ENCODE measurements around the gene TMEM101.
A peak's percentile ranks its signal among the peaks of the same experiment; 100 is the strongest.

Gene TMEM101

DNA sequence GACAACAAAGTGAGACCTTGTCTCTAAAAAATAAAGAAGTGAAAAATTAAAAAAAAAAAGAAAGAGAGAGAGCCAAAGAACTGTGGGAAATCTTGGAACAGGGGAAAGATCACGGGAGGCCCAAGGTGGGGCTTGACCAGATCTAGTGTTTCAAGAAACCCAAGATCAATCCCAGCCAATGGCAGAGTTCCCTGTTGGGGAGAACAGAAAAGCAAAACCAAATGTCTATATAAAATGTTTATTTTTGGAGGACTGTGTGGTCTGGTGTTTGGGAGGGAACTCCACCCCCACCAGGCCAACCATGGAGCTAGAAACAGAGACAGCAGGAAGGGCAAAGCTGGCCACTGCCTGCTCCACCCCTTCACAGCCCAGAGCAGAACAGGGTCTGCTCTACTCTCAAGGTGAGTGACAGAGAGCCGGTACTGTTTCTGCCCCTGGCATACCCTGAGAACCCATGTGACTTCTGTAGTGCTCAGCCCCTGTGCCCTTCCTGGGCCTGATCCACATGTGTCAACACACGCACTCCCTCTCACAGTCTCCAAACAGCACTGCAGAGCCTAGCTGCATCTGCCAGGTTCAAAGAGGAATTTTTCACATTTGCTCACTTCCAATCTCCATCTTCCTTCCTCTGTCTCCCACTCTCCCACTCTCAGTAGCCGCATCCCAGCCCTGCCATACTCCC is 3.7 kb downstream of the TMEM101 start:
- Mint-ChIP-seq H3K36me3 (ENCODE audit: low read depth) (peaks cover 7% of the 10 kb centered on the region), H3K4me1 (ENCODE audit: low read depth) (peaks cover 30% of the 10 kb centered on the region), H3K27ac (no peak overlapping the region), H3K4me3 (no peak overlapping the region), H3K27me3 (ENCODE audit: low read depth) (peaks cover 7% of the 10 kb centered on the region), H3K9me3 (no peaks in the 10 kb centered on the region)
- DNase-seq (ENCODE audit: low spot score): no peak

GRCh38 chr17:44008205-44008909 is 6.4 kb downstream of the TMEM101 start:
- Mint-ChIP-seq H3K27me3 (ENCODE audit: low read depth) (peaks cover 22% of the 10 kb centered on the region), H3K9me3 (no peaks in the 10 kb centered on the region), H3K27ac (peak overlapping the region; percentile 32), H3K4me1 (ENCODE audit: low read depth) (peaks cover 20% of the 10 kb centered on the region), H3K4me3 (peak overlapping the region; percentile 79), H3K36me3 (ENCODE audit: low read depth) (peaks cover 4% of the 10 kb centered on the region)
- DNase-seq (ENCODE audit: low spot score): no peak

DNA sequence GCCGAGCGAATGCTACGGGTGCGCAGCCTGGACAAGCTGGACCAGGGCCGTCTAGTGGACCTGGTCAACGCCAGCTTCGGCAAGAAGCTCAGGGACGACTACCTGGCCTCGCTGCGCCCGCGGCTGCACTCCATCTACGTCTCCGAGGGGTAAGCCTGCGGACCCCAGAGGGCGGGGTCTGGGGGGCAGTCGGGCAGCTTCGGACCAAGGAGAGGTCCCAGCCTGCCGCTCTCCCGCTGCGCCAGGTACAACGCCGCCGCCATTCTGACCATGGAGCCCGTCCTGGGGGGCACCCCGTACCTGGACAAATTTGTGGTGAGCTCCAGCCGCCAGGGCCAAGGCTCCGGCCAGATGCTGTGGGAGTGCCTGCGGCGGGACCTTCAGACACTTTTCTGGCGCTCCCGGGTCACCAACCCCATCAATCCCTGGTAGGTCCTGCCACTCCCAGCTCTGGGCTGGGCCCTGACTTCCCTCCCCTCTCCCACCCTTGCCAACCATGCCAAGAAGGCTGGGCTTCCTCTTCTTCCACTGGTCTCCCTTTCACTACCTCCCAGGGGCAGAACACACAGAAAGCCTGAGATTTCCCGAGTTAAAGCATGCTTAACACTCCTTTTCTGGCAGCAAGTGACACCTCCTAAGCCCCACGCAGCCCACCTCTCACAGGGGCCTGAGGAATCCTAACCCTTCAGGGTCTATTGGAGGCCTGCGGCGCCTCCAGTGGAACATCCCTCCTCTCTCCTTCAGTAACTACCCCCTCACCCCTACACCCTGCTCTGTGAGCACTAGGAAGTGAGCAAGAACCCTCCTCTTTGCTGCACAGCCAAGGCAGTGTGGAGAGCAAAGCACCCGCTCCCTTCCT is 7.2 kb downstream of the TMEM101 start:
- H3K4me1 Mint-ChIP-seq (ENCODE audit: low read depth): peaks cover 19% of the 10 kb centered on the region
- H3K36me3 Mint-ChIP-seq (ENCODE audit: low read depth): peaks cover 4% of the 10 kb centered on the region
- peak overlapping the region; percentile 32 for H3K27ac Mint-ChIP-seq
- no peaks in the 10 kb centered on the region for H3K9me3 Mint-ChIP-seq
- no peak for DNase-seq (ENCODE audit: low spot score)
- peak overlapping the region; percentile 79 for H3K4me3 Mint-ChIP-seq
- peaks cover 22% of the 10 kb centered on the region for H3K27me3 Mint-ChIP-seq (ENCODE audit: low read depth)

GRCh38 chr17:44006598-44007345 is 8.0 kb downstream of the TMEM101 start:
- Mint-ChIP-seq H3K9me3 (no peaks in the 10 kb centered on the region), H3K4me1 (ENCODE audit: low read depth) (peaks cover 19% of the 10 kb centered on the region), H3K27ac (peak overlapping the region; percentile 60), H3K27me3 (ENCODE audit: low read depth) (peaks cover 23% of the 10 kb centered on the region), H3K36me3 (ENCODE audit: low read depth) (peaks cover 4% of the 10 kb centered on the region), H3K4me3 (peak overlapping the region; percentile 79)
- DNase-seq (ENCODE audit: low spot score): peak; percentile 87

- Mint-ChIP-seq H3K27me3 (ENCODE audit: low read depth) (peaks cover 25% of the 10 kb centered on the region), H3K36me3 (ENCODE audit: low read depth) (peaks cover 1% of the 10 kb centered on the region), H3K9me3 (no peaks in the 10 kb centered on the region), H3K4me3 (peak overlapping the region; percentile 79), H3K4me1 (ENCODE audit: low read depth) (peaks cover 19% of the 10 kb centered on the region), H3K27ac (peak overlapping the region; percentile 52)
- DNase-seq (ENCODE audit: low spot score): no peak
Measured at GRCh38 chr17:44006272-44006597, 8.5 kb downstream of the TMEM101 start.

GRCh38 chr17:44005527-44006271 is 9.1 kb downstream of the TMEM101 start:
- peak overlapping the region; percentile 52 for H3K27ac Mint-ChIP-seq

GRCh38 chr17:44004761-44005526 is 9.8 kb downstream of the TMEM101 start:
- peaks cover 19% of the 10 kb centered on the region for H3K4me1 Mint-ChIP-seq (ENCODE audit: low read depth)
- DNase-seq (ENCODE audit: low spot score): no peak
- no peak overlapping the region for H3K27ac Mint-ChIP-seq
- no peaks in the 10 kb centered on the region for H3K36me3 Mint-ChIP-seq (ENCODE audit: low read depth)
- H3K4me3 Mint-ChIP-seq: no peak overlapping the region
- H3K27me3 Mint-ChIP-seq (ENCODE audit: low read depth): peaks cover 27% of the 10 kb centered on the region
- H3K9me3 Mint-ChIP-seq: no peaks in the 10 kb centered on the region

More at GRCh38 chr17:44005527-44006271, 9.1 kb downstream of the TMEM101 start:
- Mint-ChIP-seq H3K9me3 (no peaks in the 10 kb centered on the region), H3K27me3 (ENCODE audit: low read depth) (peaks cover 25% of the 10 kb centered on the region), H3K4me3 (peak overlapping the region; percentile 79), H3K4me1 (ENCODE audit: low read depth) (peaks cover 19% of the 10 kb centered on the region), H3K36me3 (ENCODE audit: low read depth) (peaks cover under 1% of the 10 kb centered on the region)
- DNase-seq (ENCODE audit: low spot score): peak; percentile 34

GRCh38 chr17:44004077-44004760 is 10.5 kb downstream of the TMEM101 start, which contains the start of gene NAGS:
NAGS (plus strand) TSS chr17:44004622; CDS start chr17:44004664, 42 bp downstream.
- Mint-ChIP-seq H3K27ac (no peak within 1 kb of the TSS), H3K4me3 (no peak within 1 kb of the TSS), H3K4me1 (ENCODE audit: low read depth) (peaks cover 19% of the 10 kb centered on the region), H3K9me3 (no peaks in the 10 kb centered on the region), H3K27me3 (ENCODE audit: low read depth) (peaks cover 29% of the 10 kb centered on the region), H3K36me3 (ENCODE audit: low read depth) (no peaks in the 10 kb centered on the region)
- no peak for DNase-seq (ENCODE audit: low spot score)

DNA sequence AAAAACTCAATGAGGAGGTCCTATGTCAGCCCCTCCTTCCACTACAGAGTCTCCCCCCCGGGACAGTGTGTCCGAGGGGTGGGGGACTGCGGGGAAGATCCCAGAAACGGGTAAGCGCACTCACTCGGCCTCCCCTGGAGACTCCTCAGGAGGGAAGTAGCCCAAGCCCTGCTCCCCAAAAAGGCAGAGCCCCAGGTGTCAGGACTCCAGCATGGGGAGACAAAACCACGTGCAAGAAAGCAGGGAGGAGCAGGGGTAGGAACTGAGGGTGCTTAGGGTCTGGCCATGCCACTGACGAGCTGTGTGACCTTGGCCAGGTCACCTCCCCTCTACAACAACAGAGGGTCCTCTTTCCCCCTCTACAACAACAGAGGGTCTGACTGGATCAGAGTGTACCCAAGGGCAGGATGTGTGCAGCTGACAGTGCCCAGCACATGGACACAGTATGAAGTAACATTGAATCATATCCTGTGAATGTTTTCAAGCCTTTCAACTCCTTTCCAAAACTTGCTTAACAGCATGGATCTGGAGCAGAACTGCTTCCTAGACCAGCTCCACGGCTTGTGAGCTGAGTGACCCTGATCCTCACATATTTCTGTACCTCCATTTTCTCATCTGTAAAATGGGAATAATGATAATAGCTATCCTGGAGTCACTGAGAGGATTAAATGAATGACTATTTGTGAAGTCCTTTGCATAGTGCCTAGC is 12.5 kb downstream of the TMEM101 start:
- no peaks in the 10 kb centered on the region for H3K36me3 Mint-ChIP-seq (ENCODE audit: low read depth)
- H3K4me3 Mint-ChIP-seq: no peak overlapping the region
- H3K27me3 Mint-ChIP-seq (ENCODE audit: low read depth): peaks cover 38% of the 10 kb centered on the region
- no peak for DNase-seq (ENCODE audit: low spot score)
- H3K4me1 Mint-ChIP-seq (ENCODE audit: low read depth): peaks cover 11% of the 10 kb centered on the region
- no peak overlapping the region for H3K27ac Mint-ChIP-seq
- H3K9me3 Mint-ChIP-seq: no peaks in the 10 kb centered on the region

DNA sequence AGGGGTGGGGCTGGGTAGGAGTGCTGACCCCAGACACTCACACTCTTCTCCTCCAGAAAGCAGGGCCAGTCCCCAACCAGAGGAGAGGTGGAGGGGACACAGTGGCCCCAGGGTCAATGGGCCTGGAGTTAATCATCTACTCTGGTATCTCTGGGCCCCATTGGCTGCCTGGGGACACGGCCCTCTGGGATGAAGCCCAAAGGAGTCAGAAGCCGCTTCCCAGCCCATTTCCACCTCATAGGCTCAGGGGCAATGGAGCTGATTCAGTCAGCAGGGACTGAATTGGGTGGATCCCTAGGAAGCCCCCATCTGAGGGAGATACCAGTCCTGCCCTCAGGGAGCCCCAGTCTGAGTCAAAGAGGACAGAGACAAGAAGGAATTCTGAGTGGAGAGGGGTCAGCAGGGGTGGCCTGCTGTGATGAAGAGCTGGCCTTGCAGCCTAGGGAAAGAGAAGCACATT is 13.3 kb downstream of the TMEM101 start:
- Mint-ChIP-seq H3K4me3 (no peak overlapping the region), H3K9me3 (no peaks in the 10 kb centered on the region), H3K27me3 (ENCODE audit: low read depth) (peaks cover 35% of the 10 kb centered on the region), H3K27ac (no peak overlapping the region), H3K4me1 (ENCODE audit: low read depth) (peaks cover 6% of the 10 kb centered on the region), H3K36me3 (ENCODE audit: low read depth) (no peaks in the 10 kb centered on the region)
- no peak for DNase-seq (ENCODE audit: low spot score)

- DNase-seq (ENCODE audit: low spot score): no peak
- H3K36me3 Mint-ChIP-seq (ENCODE audit: low read depth): no peaks in the 10 kb centered on the region
- peaks cover under 1% of the 10 kb centered on the region for H3K4me1 Mint-ChIP-seq (ENCODE audit: low read depth)
- no peak overlapping the region for H3K27ac Mint-ChIP-seq
- no peak overlapping the region for H3K4me3 Mint-ChIP-seq
- no peaks in the 10 kb centered on the region for H3K9me3 Mint-ChIP-seq
- H3K27me3 Mint-ChIP-seq (ENCODE audit: low read depth): peaks cover 33% of the 10 kb centered on the region
Measured at GRCh38 chr17:44000871-44001460, 13.8 kb downstream of the TMEM101 start.
